H9 (cell line): ENCODE data around the gene ADAT3. TPM values are rescaled to one million over a fixed set of nuclear protein-coding genes. Genes with fewer than 3 reads are reported as not detected.
A peak's percentile ranks its signal among the peaks of the same experiment; 100 is the strongest.

ENCODE experiments used
- DNase-seq: peaks from one replicate; pipeline ENCODE4 v3.0.0-alpha.2; 2017
- H2AFZ ChIP-seq: one replicate; pipeline ENCODE4 v1.6.1; 2013; ENCODE audit warnings: mild to moderate bottlenecking, low read length, control low read depth, moderate library complexity
- H2AK5ac ChIP-seq: 2 replicates; pipeline ENCODE4 v1.6.1; 2013; ENCODE audit warnings: low read length, control low read depth, mixed read lengths; ENCODE audit not compliant: insufficient read length
- H2BK120ac ChIP-seq: one replicate; pipeline ENCODE4 v1.6.1; 2013; ENCODE audit warnings: low read depth, mild to moderate bottlenecking, low read length, control low read depth, inconsistent platforms; ENCODE audit not compliant: poor library complexity, severe bottlenecking
- H2BK12ac ChIP-seq: 2 replicates; pipeline ENCODE4 v1.6.1; 2013; ENCODE audit warnings: low read length, control low read depth, mixed read lengths, low read depth; ENCODE audit not compliant: insufficient read length
- H2BK15ac ChIP-seq: 2 replicates; pipeline ENCODE4 v1.6.1; 2013; ENCODE audit warnings: low read depth, low read length, control low read depth
- H2BK20ac ChIP-seq: one replicate; pipeline ENCODE4 v1.6.1; 2013; ENCODE audit warnings: low read depth, mild to moderate bottlenecking, low read length, control low read depth, inconsistent platforms; ENCODE audit not compliant: poor library complexity, severe bottlenecking
- H2BK5ac ChIP-seq: 2 replicates; pipeline ENCODE4 v1.6.1; 2013; ENCODE audit warnings: low read length, control low read depth, mixed read lengths; ENCODE audit not compliant: insufficient read length
- H3K14ac ChIP-seq: 2 replicates; pipeline ENCODE4 v1.6.1; 2013; ENCODE audit warnings: low read length, control low read depth; ENCODE audit not compliant: insufficient read depth
- H3K18ac ChIP-seq: 2 replicates; pipeline ENCODE4 v1.6.1; 2013; ENCODE audit warnings: low read depth, mild to moderate bottlenecking, mixed read lengths, low read length, control low read depth; ENCODE audit not compliant: insufficient read length
- H3K23ac ChIP-seq: 2 replicates; pipeline ENCODE4 v1.6.1; 2013; ENCODE audit warnings: low read length, control low read depth, mixed read lengths, low read depth; ENCODE audit not compliant: insufficient read length
- H3K23me2 ChIP-seq: 2 replicates; pipeline ENCODE4 v1.6.1; 2013; ENCODE audit warnings: low read depth, mild to moderate bottlenecking, mixed read lengths, low read length, control low read depth; ENCODE audit not compliant: insufficient read length, poor library complexity, severe bottlenecking
- H3K27ac ChIP-seq: 2 replicates; pipeline ENCODE4 v1.5.1; 2013; ENCODE audit warnings: low read length, control low read depth, mixed read lengths, low read depth; ENCODE audit not compliant: insufficient read length
- H3K27me3 ChIP-seq: 2 replicates; pipeline ENCODE4 v1.6.1; 2013; ENCODE audit warnings: low read length, control low read depth, inconsistent platforms; ENCODE audit not compliant: insufficient read depth
- H3K4ac ChIP-seq: 2 replicates; pipeline ENCODE4 v1.6.1; 2013; ENCODE audit warnings: low read depth, mild to moderate bottlenecking, control low read depth, inconsistent platforms, low read length, moderate library complexity
- H3K4me1 ChIP-seq: 2 replicates; pipeline ENCODE4 v1.6.1; 2013; ENCODE audit warnings: low read length, control low read depth, inconsistent platforms; ENCODE audit not compliant: insufficient read depth
- H3K4me2 ChIP-seq: 2 replicates; pipeline ENCODE4 v1.6.1; 2013; ENCODE audit warnings: low read length, control low read depth, mixed read lengths; ENCODE audit not compliant: insufficient read length, insufficient read depth
- H3K56ac ChIP-seq: 2 replicates; pipeline ENCODE4 v1.6.1; 2013; ENCODE audit warnings: low read depth, mild to moderate bottlenecking, mixed read lengths, low read length, control low read depth; ENCODE audit not compliant: insufficient read length
- H3K79me1 ChIP-seq: 2 replicates; pipeline ENCODE4 v1.6.1; 2013; ENCODE audit warnings: low read depth, mild to moderate bottlenecking, moderate library complexity, low read length, control low read depth, inconsistent platforms; ENCODE audit not compliant: insufficient read depth, poor library complexity, severe bottlenecking
- H3K79me2 ChIP-seq: 2 replicates; pipeline ENCODE4 v1.6.1; 2013; ENCODE audit warnings: low read length, control low read depth, inconsistent platforms; ENCODE audit not compliant: insufficient read depth
- H3K9ac ChIP-seq: 2 replicates; pipeline ENCODE4 v1.6.1; 2013; ENCODE audit warnings: low read length, control low read depth, mixed read lengths; ENCODE audit not compliant: insufficient read length; ENCODE audit errors: extremely low read depth
- H3K9me3 ChIP-seq: one replicate; pipeline ENCODE4 v1.6.1; 2013; ENCODE audit warnings: low read depth, low read length, inconsistent platforms; ENCODE audit not compliant: control insufficient read depth
- H3T11ph ChIP-seq: one replicate; pipeline ENCODE4 v1.6.1; 2013; ENCODE audit warnings: mild to moderate bottlenecking, low read length, control low read depth, inconsistent platforms
- H4K20me1 ChIP-seq: one replicate; pipeline ENCODE4 v1.6.1; 2013; ENCODE audit not compliant: control insufficient read depth, insufficient read length, insufficient read depth
- H4K5ac ChIP-seq: 2 replicates; pipeline ENCODE4 v1.6.1; 2013; ENCODE audit warnings: low read depth, mild to moderate bottlenecking, mixed read lengths, low read length, control low read depth; ENCODE audit not compliant: insufficient read length
- H4K8ac ChIP-seq: replicated peaks from 2 replicates; pipeline ENCODE4 v1.6.1; 2013; ENCODE audit warnings: low read length, control low read depth, mixed read lengths, low read depth; ENCODE audit not compliant: insufficient read length
- H4K91ac ChIP-seq: 2 replicates; pipeline ENCODE4 v1.6.1; 2013; ENCODE audit warnings: low read depth, mild to moderate bottlenecking, moderate library complexity, mixed read lengths, low read length, control low read depth; ENCODE audit not compliant: insufficient read length
- H3K27ac Mint-ChIP-seq, 3 experiments: 2 replicates in 2 of 3; 3 replicates in 1 of 3; pipeline ENCODE4 v1.8.0; 2020 to 2021; ENCODE audit warnings: mixed read lengths in 3 of 3, mild to moderate bottlenecking in 1 of 3, moderate library complexity in 1 of 3
- H3K27me3 Mint-ChIP-seq: 2 replicates; pipeline ENCODE4 v1.8.0; 2021; ENCODE audit warnings: low read depth, mild to moderate bottlenecking, moderate library complexity, mixed read lengths
- H3K36me3 Mint-ChIP-seq, 3 experiments: 2 replicates in 2 of 3; 3 replicates in 1 of 3; pipeline ENCODE4 v1.8.0; 2020 to 2021; ENCODE audit warnings: low read depth in 3 of 3, mixed read lengths in 3 of 3; ENCODE audit not compliant: insufficient read depth in 1 of 3
- H3K4me1 Mint-ChIP-seq, 2 experiments: 2 replicates each; pipeline ENCODE4 v1.8.0; 2020; ENCODE audit warnings: mixed read lengths in 2 of 2
- H3K4me3 Mint-ChIP-seq, 2 experiments: 2 replicates in 1 of 2; 3 replicates in 1 of 2; pipeline ENCODE4 v1.8.0; 2020 to 2021; ENCODE audit warnings: mild to moderate bottlenecking in 2 of 2, mixed read lengths in 2 of 2, moderate library complexity in 1 of 2
- H3K9me3 Mint-ChIP-seq, 2 experiments: 2 replicates in 1 of 2; 3 replicates in 1 of 2; pipeline ENCODE4 v1.8.0; 2020; ENCODE audit warnings: mild to moderate bottlenecking in 2 of 2, mixed read lengths in 2 of 2, moderate library complexity in 1 of 2
- CTCF ChIP-seq: fragments of 200-600 bp; sonication (generic); conservative IDR thresholded peaks from 3 replicates; pipeline ENCODE4 v1.8.0; 2021; ENCODE audit warnings: antibody characterized with exemption, mild to moderate bottlenecking
- WGBS: extraction: QIAGEN DNeasy Blood & Tissue Kit; methylation state at CpG from one replicate; pipeline ENCODE4 v1.1.7; 2013; ENCODE audit warnings: missing lambda C conversion rate, low lambda C conversion rate, mixed read lengths; ENCODE audit not compliant: insufficient read length; ENCODE audit errors: extremely low coverage; 5-methylcytosine and 5-hydroxymethylcytosine counted together
- total RNA-seq: library from RNA; stranded (reverse); gene quantifications from 2 replicates; pipeline ENCODE4 v1.2.1, GENCODE V29; 2021

The ADAT3 gene
- total RNA-seq, 1 experiment from 2014 or later = 12.2 TPM

- Histone ChIP-seq H3K4ac (no peak overlapping the region), H4K5ac (no peak overlapping the region), H3K23me2 (peaks cover 2% of the 10 kb centered on the region), H3K4me1 (no peaks in the 10 kb centered on the region), H2BK20ac (no peak overlapping the region), H4K8ac (no peak overlapping the region), H3K14ac (no peak overlapping the region), H2BK15ac (no peak overlapping the region), H2BK120ac (no peak overlapping the region), H3K4me2 (no peak overlapping the region), H3K79me2 (peaks cover 42% of the 10 kb centered on the region), H3K9ac (no peak overlapping the region), H3K18ac (no peak overlapping the region), H3T11ph (no peak overlapping the region), H3K9me3 (no peaks in the 10 kb centered on the region), H2BK5ac (no peak overlapping the region), H4K20me1 (no peaks in the 10 kb centered on the region), H4K91ac (no peak overlapping the region), H2AK5ac (no peak overlapping the region), H2BK12ac (no peak overlapping the region), H3K79me1 (peaks cover 10% of the 10 kb centered on the region), H3K27me3 (no peaks in the 10 kb centered on the region), H3K23ac (no peak overlapping the region), H3K56ac (no peak overlapping the region), H3K27ac (no peak overlapping the region), H2AFZ (no peak overlapping the region)
- H3K36me3 Mint-ChIP-seq = peaks cover 16 to 28% (median 20%) of the 10 kb centered on the region in 3 experiments; a peak in 6 of 7 replicates
- no peak for DNase-seq
- H3K9me3 Mint-ChIP-seq = no peaks in the 10 kb centered on the region
- no peak overlapping the region for H3K4me3 Mint-ChIP-seq
- H3K27ac Mint-ChIP-seq = peak overlapping the region in 2 of 3 experiments; percentile 70 to 77; a peak in 2 of 7 replicates
- peaks cover 6 to 22% of the 10 kb centered on the region in 2 experiments; a peak in 3 of 4 replicates for H3K4me1 Mint-ChIP-seq
- no peaks in the 10 kb centered on the region for H3K27me3 Mint-ChIP-seq
- WGBS = no CpG with 5 or more reads among the region's 21 CpGs
- TF ChIP-seq CTCF = no peak
Measured at GRCh38 chr19:1952635-1953034, 47.4 kb downstream of the ADAT3 start.
